ENCODE measurements around the gene UQCR10. TPM values are rescaled to one million over a fixed set of nuclear protein-coding genes. Genes with fewer than 3 reads are reported as not detected.
A peak's percentile ranks its signal among the peaks of the same experiment; 100 is the strongest.

Gene UQCR10
- polyA plus RNA-seq, 2 of the 4 experiments (the other 2 are of a cell fraction) = 115 to 171 TPM

DNA sequence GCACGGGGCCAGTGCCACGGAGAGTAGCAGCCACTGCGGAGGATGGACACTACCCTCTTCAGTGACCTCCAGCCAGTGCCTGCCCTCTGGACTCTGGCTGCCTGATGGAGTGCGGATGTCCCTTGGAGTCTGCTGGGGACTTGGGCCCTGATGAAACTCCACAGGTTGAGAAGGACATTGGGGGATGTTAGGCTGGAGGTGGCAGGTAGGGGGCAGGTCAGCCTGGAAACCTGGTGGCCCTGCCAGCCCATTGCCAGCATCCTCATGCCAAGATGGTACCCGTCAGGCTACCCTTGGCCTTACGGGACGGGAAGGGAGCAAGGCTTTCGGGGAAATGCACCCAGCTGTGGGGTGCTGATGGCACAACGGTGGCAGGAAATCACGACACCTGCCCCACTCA, 43.4 kb upstream of the UQCR10 start (continued):
- TF ChIP-seq, protein P1, sequence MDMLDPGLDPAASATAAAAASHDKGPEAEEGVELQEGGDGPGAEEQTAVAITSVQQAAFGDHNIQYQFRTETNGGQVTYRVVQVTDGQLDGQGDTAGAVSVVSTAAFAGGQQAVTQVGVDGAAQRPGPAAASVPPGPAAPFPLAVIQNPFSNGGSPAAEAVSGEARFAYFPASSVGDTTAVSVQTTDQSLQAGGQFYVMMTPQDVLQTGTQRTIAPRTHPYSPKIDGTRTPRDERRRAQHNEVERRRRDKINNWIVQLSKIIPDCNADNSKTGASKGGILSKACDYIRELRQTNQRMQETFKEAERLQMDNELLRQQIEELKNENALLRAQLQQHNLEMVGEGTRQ (IDR thresholded peaks at IDR 0.05) = no peak
- no peak for TF ChIP-seq FOSB (CRISPR knock-in tag; IDR thresholded peaks at IDR 0.05)
- TF ChIP-seq ESRRA (IDR thresholded peaks at IDR 0.05; ENCODE audit: borderline replicate concordance, low read length) = no peak
- no peak for TF ChIP-seq NR3C1 (IDR thresholded peaks at IDR 0.05)
- no peak for TF ChIP-seq CBX2 (IDR thresholded peaks at IDR 0.05; ENCODE audit: borderline replicate concordance, low read depth)
- no peak for TF ChIP-seq RNF2 (IDR thresholded peaks at IDR 0.05; ENCODE audit: borderline replicate concordance, low read depth)

DNA sequence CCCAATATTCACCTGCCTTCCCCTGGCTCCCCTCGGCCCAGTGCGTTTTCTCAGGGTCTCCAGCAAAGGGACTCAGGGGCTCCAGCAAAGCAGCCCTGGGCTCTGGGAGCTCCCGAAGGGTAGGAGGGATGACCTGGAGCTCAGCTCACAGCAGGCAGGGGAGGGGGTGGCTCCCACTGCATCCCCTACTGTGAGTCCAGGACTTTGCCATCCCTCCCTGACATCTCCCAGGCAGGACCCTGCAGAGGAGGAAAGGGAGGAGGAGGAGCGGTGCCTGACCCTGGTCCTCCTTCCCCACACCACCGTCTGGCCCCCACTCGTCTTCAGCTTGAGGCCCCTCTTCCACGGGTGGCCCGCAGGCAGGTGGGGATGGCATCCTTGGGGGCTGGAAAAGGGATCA, 42.3 kb upstream of the UQCR10 start:
- CTCF ChIA-PET = interaction anchor here (1.2 to 1.3 kb wide), 2 partner anchors 35 to 364 kb away, joined by 3 to 7 read pairs; no protein-coding TSS in a partner anchor
- no peak overlapping the region for H3K4me2 ChIP-seq

DNA sequence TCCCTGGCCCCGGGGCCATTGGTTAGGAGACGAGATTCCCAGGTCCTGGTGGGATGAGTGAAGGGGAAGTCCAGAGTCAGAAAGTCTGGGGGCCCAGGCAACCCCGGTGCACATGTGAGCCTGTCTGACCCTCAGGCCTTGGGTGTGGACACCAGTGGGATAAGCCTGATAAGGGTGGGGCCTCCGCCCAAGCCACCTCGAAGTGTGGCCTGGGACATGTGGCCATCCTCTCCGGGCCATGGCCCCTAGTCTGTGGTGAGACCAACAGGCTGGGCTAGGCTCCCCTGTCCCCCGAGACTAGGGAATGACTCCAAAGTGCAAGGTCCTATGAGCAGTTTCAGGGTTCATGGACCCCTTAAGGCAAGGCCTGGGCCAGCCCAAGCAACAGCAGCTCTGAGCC, 41.1 kb upstream of the UQCR10 start:
- DNase-seq (ENCODE audit: low read depth in 1 of 2, low spot score in 1 of 2) (no peak), ATAC-seq (no peak), FAIRE-seq (no peak)
- CTCF ChIA-PET = interaction anchor here (1.3 to 3.3 kb wide), 2 partner anchors 279 to 363 kb away, joined by 7 to 17 read pairs; no protein-coding TSS in a partner anchor
- no peaks in the 10 kb centered on the region for H3K4me1 ChIP-seq
- no peak overlapping the region for H3K4me2 ChIP-seq
- 67% methylated on average over 3 of the region's 7 CpGs for WGBS (ENCODE audit: missing lambda C conversion rate)
- POLR2A ChIA-PET = no interaction called here
- H3K9me3 ChIP-seq = no peaks in the 10 kb centered on the region
- H3K4me3 ChIP-seq = no peak overlapping the region
- H3K27ac ChIP-seq = no peak overlapping the region
- TF ChIP-seq GATA3 (IDR thresholded peaks at IDR 0.05; ENCODE audit: borderline replicate concordance) (no peak), POLR2AphosphoS2 (conservative IDR thresholded peaks at IDR 0.05; ENCODE audit: low read length) (no peak), HDAC2 (IDR thresholded peaks at IDR 0.05) (no peak), SMC3 (IDR thresholded peaks at IDR 0.05) (no peak), EHMT2 (IDR thresholded peaks at IDR 0.05; ENCODE audit: low read depth) (no peak), CEBPB (IDR thresholded peaks at IDR 0.05) (no peak), CHD2 (IDR thresholded peaks at IDR 0.05; ENCODE audit: low read length, partially characterized antibody) (no peak), ZC3H11A (IDR thresholded peaks at IDR 0.05) (no peak), BHLHE40 (IDR thresholded peaks at IDR 0.05; ENCODE audit: low read depth, low read length) (no peak), CHD4 (IDR thresholded peaks at IDR 0.05; ENCODE audit: borderline replicate concordance) (no peak), FOXS1 (CRISPR knock-in tag; IDR thresholded peaks at IDR 0.05) (no peak), JUNB (IDR thresholded peaks at IDR 0.05) (no peak)
- TF ChIP-seq, protein P1 (IDR thresholded peaks at IDR 0.05) = no peak

More for the DNA sequence above, 42.3 kb upstream of the UQCR10 start:
- POLR2A ChIA-PET = no interaction called here
- peaks cover 4% of the 10 kb centered on the region; the same call in 1 of the 3 replicates for H3K4me1 ChIP-seq
- TF ChIP-seq EHMT2 (IDR thresholded peaks at IDR 0.05; ENCODE audit: low read depth) = no peak
- ATAC-seq = no peak
- no peak overlapping the region for H3K27ac ChIP-seq
- DNase-seq (ENCODE audit: low read depth in 1 of 2, low spot score in 1 of 2) = no peak
- 75% methylated on average over 4 of the region's 8 CpGs for WGBS (ENCODE audit: missing lambda C conversion rate)
- no peak overlapping the region for H3K4me3 ChIP-seq
- no peaks in the 10 kb centered on the region for H3K9me3 ChIP-seq
- FAIRE-seq = no peak

GRCh38 chr22:29726512-29727130, 40.5 kb upstream of the UQCR10 start:
- FAIRE-seq = no peak
- Histone ChIP-seq H3K4me1 (no peaks in the 10 kb centered on the region), H3K4me2 (peak overlapping the region; percentile 38; the same call in 2 of the 3 replicates), H3K27ac (0 out of 6 replicates have a peak overlapping the region, but pooled peaks of 1 of the 2 experiments have one; percentile 26), H3K9me3 (no peaks in the 10 kb centered on the region), H3K4me3 (no peak overlapping the region)
- ChIA-PET POLR2A (no interaction called here), CTCF (interaction anchor here (1.0 to 3.3 kb wide), 4 partner anchors 118 to 362 kb away, joined by 3 to 17 read pairs (median 5); no protein-coding TSS in a partner anchor)
- no peak for DNase-seq (ENCODE audit: low read depth in 1 of 2, low spot score in 1 of 2)
- peak; percentile 98 for TF ChIP-seq ESRRA (IDR thresholded peaks at IDR 0.05; ENCODE audit: borderline replicate concordance, low read length)
- TF ChIP-seq TP53 (CRISPR knock-in tag; IDR thresholded peaks at IDR 0.05) = no peak
- no peak; a peak in 1 of 6 replicates for ATAC-seq
- WGBS (ENCODE audit: missing lambda C conversion rate) = 71% methylated on average over 9 of the region's 15 CpGs
